ENCODE data around the gene KIFAP3.
"Not testable (repeated sequence)": the region's sequence is repeated elsewhere in the genome, so short reads cannot be mapped to it uniquely, and the experiment has no call there.

The KIFAP3 gene

DNA sequence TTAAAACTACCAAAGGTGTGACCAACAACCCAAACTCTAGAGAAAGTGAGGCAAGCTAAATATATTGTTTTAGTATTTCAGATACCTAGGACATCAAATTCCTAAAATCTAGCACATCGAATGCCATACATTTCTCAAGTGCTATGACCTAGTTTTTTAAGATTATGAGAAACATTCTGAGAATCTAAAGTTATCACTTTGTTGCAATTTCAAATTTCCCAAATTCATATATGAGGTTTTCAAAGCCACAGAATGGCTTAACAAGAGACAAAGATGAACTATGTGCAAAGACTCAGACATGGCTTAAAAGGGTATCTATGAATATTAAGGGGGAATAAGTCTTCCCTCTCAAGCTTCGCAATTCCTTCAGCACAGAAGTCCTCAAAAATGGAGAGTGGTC is 187.6 kb downstream of the KIFAP3 start:
- no peak for DNase-seq (ENCODE audit: low spot score)

- no peak for DNase-seq (ENCODE audit: low spot score)
Observed at GRCh38 chr1:169886422-169886821, 188.1 kb downstream of the KIFAP3 start.

GRCh38 chr1:169885207-169885606 is 189.3 kb downstream of the KIFAP3 start:
- DNase-seq (ENCODE audit: low spot score) = no peak

DNA sequence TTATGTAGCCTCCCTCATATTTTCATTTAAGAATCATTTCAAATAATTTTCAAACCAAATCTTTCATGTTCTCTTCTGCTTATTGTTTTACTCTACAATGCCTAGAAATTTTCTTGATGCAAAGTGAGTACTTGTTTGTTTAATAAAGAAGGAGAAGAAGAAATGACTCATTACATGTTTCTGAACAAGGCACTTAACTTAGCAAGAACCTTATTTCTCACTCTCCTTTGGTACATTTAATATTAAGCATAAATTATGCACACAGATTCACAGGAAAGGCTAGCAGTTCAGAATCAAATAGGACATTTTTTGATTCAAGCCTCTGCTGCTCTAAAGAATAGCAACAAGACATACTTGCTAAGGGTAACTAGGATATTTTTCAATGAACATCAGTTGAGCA is 189.9 kb downstream of the KIFAP3 start:
- no peak for DNase-seq (ENCODE audit: low spot score)

DNA sequence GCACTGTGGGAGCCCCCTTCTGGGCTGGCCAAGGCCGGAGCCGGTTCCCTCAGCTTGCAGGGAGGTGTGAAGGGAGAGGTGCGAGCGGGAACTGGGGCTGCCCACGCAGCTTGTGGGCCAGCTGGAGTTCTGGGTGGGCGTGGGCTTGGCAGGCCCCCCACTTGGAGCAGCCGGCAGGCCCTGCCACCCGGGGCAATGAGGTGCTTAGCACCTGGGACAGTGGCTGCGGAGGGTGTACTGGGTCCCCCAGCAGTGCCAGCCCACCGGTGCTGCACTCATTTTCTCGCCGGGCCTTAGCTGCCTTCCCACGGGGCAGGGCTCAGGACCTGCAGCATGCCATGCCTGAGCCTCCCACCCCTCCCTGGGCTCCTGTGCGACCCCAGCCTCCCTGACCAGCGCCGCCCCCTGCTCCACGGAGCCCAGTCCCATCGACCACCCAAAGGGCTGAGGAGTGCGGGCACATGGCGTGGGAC is 192.4 kb downstream of the KIFAP3 start:
- no peak for DNase-seq (ENCODE audit: low spot score)

- no peak for DNase-seq (ENCODE audit: low spot score)
Observed at GRCh38 chr1:169879034-169879840, 195.3 kb downstream of the KIFAP3 start.

GRCh38 chr1:169878498-169878897 is 196.0 kb downstream of the KIFAP3 start:
- DNase-seq (ENCODE audit: low spot score) = no peak

DNA sequence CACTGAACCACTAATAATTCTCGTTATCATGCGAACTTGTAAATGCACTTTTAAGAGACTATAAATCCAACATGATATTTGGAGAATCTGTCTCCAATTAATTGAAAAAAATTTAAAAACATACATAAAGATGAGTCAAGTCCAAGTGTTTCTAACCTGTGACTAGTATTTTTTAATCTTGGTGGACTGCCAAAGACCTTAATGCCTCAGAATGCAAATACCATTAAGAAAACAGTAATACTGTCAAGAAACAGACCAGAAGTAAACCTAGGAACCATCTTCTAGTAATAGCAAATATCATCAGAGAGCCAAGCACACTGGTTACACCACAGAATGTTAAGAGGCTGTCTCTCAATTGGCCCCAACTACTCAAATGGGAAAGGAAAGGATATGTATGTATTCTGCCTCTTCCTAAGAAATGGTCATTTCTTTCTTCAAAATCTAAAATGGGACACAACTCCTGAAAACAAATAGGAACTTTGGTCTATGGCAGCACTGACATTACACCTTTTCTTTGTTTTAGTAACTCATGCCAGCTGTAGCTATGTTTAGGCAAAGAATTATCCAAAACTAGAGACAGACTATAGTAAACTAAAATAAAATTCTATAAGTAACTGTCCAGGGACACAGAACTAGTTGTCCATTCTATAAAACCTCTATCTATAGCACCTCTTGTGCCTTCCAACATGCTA is 196.5 kb downstream of the KIFAP3 start:
- no peak for DNase-seq (ENCODE audit: low spot score)

- no peak for DNase-seq (ENCODE audit: low spot score)
Observed at GRCh38 chr1:169874229-169874628, 200.3 kb downstream of the KIFAP3 start.

DNA sequence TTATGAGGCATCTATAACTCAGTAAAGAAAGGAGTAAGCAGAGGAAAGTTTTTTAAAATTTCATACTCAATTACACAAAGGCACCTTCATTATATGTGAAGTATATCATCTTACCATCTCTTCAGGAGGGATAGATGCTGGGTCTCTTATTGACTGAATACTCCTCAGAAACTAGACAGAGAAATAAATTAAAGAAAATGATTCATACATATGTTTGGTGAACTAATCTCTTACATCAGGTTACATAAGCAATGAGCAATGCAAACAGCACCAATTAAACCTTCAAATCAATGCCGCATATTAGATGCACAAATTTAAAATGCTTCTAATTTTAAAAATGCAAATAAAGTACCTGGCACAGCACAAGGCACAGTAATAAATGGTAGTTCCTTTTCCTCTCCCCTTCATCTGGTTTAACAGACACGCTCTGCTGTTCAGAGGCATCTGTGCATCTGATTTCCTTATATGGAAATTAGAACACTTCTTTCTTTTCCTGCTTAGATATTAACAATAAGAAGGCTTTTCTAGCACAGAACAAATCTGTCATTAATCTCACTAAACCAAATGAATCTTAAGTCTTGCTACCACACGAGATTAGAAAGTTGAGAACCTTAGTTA is 200.8 kb downstream of the KIFAP3 start:
- no peak for DNase-seq (ENCODE audit: low spot score)

DNA sequence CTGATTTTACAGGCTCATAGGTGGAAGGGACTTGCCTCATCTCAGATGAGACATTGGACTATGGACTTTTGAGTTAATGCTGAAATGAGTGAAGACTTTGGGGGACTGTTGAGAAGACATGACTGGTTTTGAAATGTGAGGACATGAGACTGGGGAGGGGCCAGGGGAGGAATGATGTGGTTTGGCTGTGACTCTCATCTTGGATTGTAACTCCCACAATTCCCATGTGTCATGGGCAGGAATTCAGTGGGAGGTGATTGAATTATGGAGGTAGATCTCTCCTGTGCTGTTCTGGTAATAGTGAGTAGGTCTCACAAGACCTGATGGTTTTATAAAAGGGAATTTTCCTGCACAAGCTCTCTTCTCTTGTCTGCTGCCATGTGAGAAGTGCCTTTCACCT is 201.6 kb downstream of the KIFAP3 start:
- DNase-seq (ENCODE audit: low spot score) = no peak

DNA sequence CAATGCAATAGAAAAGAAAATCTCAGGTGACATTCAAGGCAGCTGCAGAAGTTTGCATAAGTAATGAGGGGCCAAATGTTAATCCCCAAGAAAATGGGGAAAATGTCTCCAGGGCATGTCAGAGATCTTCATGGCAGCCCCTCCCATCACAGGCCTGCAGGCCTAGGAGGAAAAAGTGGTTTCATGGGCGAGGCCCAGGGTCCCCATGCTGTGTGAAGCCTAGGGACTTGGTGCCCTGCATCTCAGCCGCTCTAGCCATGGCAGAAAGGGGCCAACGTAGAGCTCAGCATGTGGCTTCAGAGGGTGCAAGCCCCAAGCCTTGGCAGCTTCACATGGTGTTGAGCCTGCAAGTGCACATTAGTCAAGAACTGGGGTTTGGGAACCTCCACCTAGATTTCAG is 202.5 kb downstream of the KIFAP3 start:
- not testable (repeated sequence) for DNase-seq (ENCODE audit: low spot score)

Data from HuH-7.5 (cell line).